HCT116 (cell line): ENCODE results near the gene PYGB. TPM values are rescaled to one million over a fixed set of nuclear protein-coding genes. Genes with fewer than 3 reads are reported as not detected.

Experiments
- ATAC-seq: fragments of 200-7000 bp; cut with Tn5 transposase; 2 replicates; pipeline ENCODE4 v1.9.1; 2020; ENCODE audit warnings: mild to moderate bottlenecking, moderate library complexity
- BruUV-seq: library from RNA; stranded (reverse); fragments of 400-500 nt; replicated peaks from 2 replicates; lab custom pipeline; 2021; lab: Mats Ljungman, UMichigan
- CTCF ChIA-PET: fragments of 300-600 bp; sonication (Branson Sonifier 250); formaldehyde crosslinking; loops from one replicate; lab custom pipeline; 2021; ENCODE audit warnings: antibody characterized with exemption; lab: Charles Lee
- POLR2A ChIA-PET: fragments of 300-600, 350-600 bp; sonication (Branson Sonifier 250); formaldehyde crosslinking; loops from one replicate; lab custom pipeline; 2021; ENCODE audit warnings: antibody characterized with exemption; lab: Charles Lee
- RAD21 ChIA-PET, 2 experiments: fragments of 300-600 bp; sonication (Branson Sonifier 250); formaldehyde crosslinking; loops; one replicate each; lab custom pipeline; 2023; ENCODE audit warnings: low total read pairs in 2 of 2; ENCODE audit not compliant: uncharacterized antibody in 2 of 2, unreplicated experiment in 2 of 2, low non-redundant PET in 1 of 2; lab: Charles Lee
- DNase-seq: peaks from one replicate; pipeline ENCODE4 v3.0.0-alpha.2; 2010; ENCODE audit warnings: low read depth, low spot score
- H2AFZ ChIP-seq: fragments of 200-600 bp; shearing (Covaris generic), sonication (generic); 2 replicates; pipeline ENCODE4 v1.6.1; 2017; ENCODE audit warnings: low read depth, mixed run types, mixed read lengths, antibody characterized with exemption, low read length; ENCODE audit not compliant: poor library complexity, severe bottlenecking
- H3K27ac ChIP-seq: 2 replicates; pipeline ENCODE4 v1.5.1; 2012; ENCODE audit warnings: low read depth, low read length
- H3K27me3 ChIP-seq: fragments of 200-600 bp; sonication (generic); 2 replicates; pipeline ENCODE4 v1.6.1; 2016; ENCODE audit warnings: mixed run types, low read length, mixed read lengths; ENCODE audit not compliant: insufficient read depth
- H3K36me3 ChIP-seq, 2 experiments: fragments of 200-500 bp in 1 of 2; fragments of 200-600 bp in 1 of 2; sonication (Bioruptor generic) in 1 of 2; sonication (generic) in 1 of 2; 2 replicates each; pipeline versions ENCODE4 v1.5.1 to v1.6.1; 2014 to 2016; ENCODE audit warnings: low read length in 2 of 2, inconsistent platforms in 1 of 2, mixed read lengths in 1 of 2, mixed run types in 1 of 2; ENCODE audit not compliant: insufficient read depth in 2 of 2, control insufficient read depth in 1 of 2
- H3K4me1 ChIP-seq, 2 experiments: fragments of 200-600 bp in 1 of 2; sonication (generic) in 1 of 2; 2 replicates each; pipeline versions ENCODE4 v1.5.1 to v1.6.1; 2012 to 2017; ENCODE audit warnings: low read length in 2 of 2, inconsistent platforms in 1 of 2, mild to moderate bottlenecking in 1 of 2, mixed read lengths in 1 of 2, mixed run types in 1 of 2, moderate library complexity in 1 of 2; ENCODE audit not compliant: insufficient read depth in 2 of 2, control insufficient read depth in 1 of 2
- H3K4me2 ChIP-seq: fragments of 200-600 bp; sonication (generic); 2 replicates; pipeline ENCODE4 v1.6.1; 2017; ENCODE audit warnings: mixed run types, low read length, mixed read lengths
- H3K4me3 ChIP-seq, 2 experiments: fragments of 200-600 bp in 1 of 2; sonication (generic) in 1 of 2; replicated peaks in 1 of 2; 2 replicates each; pipeline ENCODE4 v1.5.1; 2011 to 2016; ENCODE audit warnings: low read length in 2 of 2, control low read depth in 1 of 2, low read depth in 1 of 2, mild to moderate bottlenecking in 1 of 2, mixed read lengths in 1 of 2, mixed run types in 1 of 2
- H3K79me2 ChIP-seq: fragments of 200-600 bp; sonication (generic); 2 replicates; pipeline ENCODE4 v1.6.1; 2017; ENCODE audit warnings: mild to moderate bottlenecking, mixed run types, low read length, moderate library complexity, mixed read lengths; ENCODE audit not compliant: insufficient read depth
- H3K9ac ChIP-seq: fragments of 200-600 bp; sonication (generic); 2 replicates; pipeline ENCODE4 v1.6.1; 2016; ENCODE audit warnings: low read length, mixed read lengths
- H3K9me2 ChIP-seq: fragments of 200-600 bp; sonication (generic), shearing (Covaris generic); 2 replicates; pipeline ENCODE4 v1.6.1; 2017; ENCODE audit warnings: mixed run types, mild to moderate bottlenecking, moderate library complexity; ENCODE audit not compliant: insufficient read depth
- H3K9me3 ChIP-seq, 2 experiments: fragments of 200-500 bp in 1 of 2; fragments of 200-600 bp in 1 of 2; sonication (Bioruptor generic) in 1 of 2; sonication (generic) in 1 of 2; 2 replicates each; pipeline ENCODE4 v1.6.1; 2014 to 2017; ENCODE audit warnings: low read length in 2 of 2, mixed read lengths in 2 of 2, inconsistent platforms in 1 of 2, low read depth in 1 of 2, mild to moderate bottlenecking in 1 of 2, mixed run types in 1 of 2, moderate library complexity in 1 of 2; ENCODE audit not compliant: control insufficient read depth in 1 of 2, insufficient read depth in 1 of 2
- H4K20me1 ChIP-seq: fragments of 200-600 bp; sonication (generic), shearing (Covaris generic); 2 replicates; pipeline ENCODE4 v1.6.1; 2017; ENCODE audit warnings: mixed run types, mild to moderate bottlenecking, moderate library complexity; ENCODE audit not compliant: insufficient read depth
- CBX3 ChIP-seq: IDR thresholded peaks from 2 replicates; pipeline ENCODE4 v1.6.1; 2012; ENCODE audit warnings: low read depth
- CEBPB ChIP-seq: IDR thresholded peaks from 2 replicates; pipeline ENCODE4 v1.6.1; 2012; ENCODE audit warnings: low read depth
- EGR1 ChIP-seq: IDR thresholded peaks from 2 replicates; pipeline ENCODE4 v1.6.1; 2012; ENCODE audit warnings: low read depth
- ELF1 ChIP-seq: IDR thresholded peaks from 2 replicates; pipeline ENCODE4 v1.6.1; 2012; ENCODE audit warnings: low read depth, borderline replicate concordance
- FOSL1 ChIP-seq: IDR thresholded peaks from 2 replicates; pipeline ENCODE4 v1.6.1; 2012; ENCODE audit warnings: low read depth
- JUND ChIP-seq: IDR thresholded peaks from 2 replicates; pipeline ENCODE4 v1.6.1; 2012
- POLR2A ChIP-seq: IDR thresholded peaks from 2 replicates; pipeline ENCODE4 v1.7.0; 2011; ENCODE audit warnings: borderline replicate concordance; ENCODE audit not compliant: insufficient read depth, insufficient read length; ENCODE audit errors: extremely low read depth
- RAD21 ChIP-seq: IDR thresholded peaks from 2 replicates; pipeline ENCODE4 v1.6.1; 2012; ENCODE audit warnings: low read depth, mild to moderate bottlenecking
- SIN3A ChIP-seq: IDR thresholded peaks from 2 replicates; pipeline ENCODE4 v1.6.1; 2012; ENCODE audit warnings: low read depth
- SP1 ChIP-seq: IDR thresholded peaks from 2 replicates; pipeline ENCODE4 v1.6.1; 2012; ENCODE audit warnings: low read depth
- TCF7L2 ChIP-seq: IDR thresholded peaks from 2 replicates; pipeline ENCODE4 v1.7.0; 2011; ENCODE audit warnings: borderline replicate concordance, inconsistent platforms; ENCODE audit not compliant: insufficient read depth, insufficient read length; ENCODE audit errors: extremely low read depth
- ZFX ChIP-seq: fragments of 450-650 bp; IDR thresholded peaks from 2 replicates; pipeline ENCODE4 v1.6.1; 2017
- ZNF274 ChIP-seq: fragments of 200-500 bp; sonication (Bioruptor generic); IDR thresholded peaks from 2 replicates; pipeline ENCODE4 v1.6.1; 2014; ENCODE audit warnings: mild to moderate bottlenecking, low read depth, low read length, inconsistent platforms
- intact Hi-C: fragments of 100-400 bp; cut with micrococcal nuclease; formaldehyde crosslinking; loops from 2 replicates; pipeline ENCODE4 v1.10.0; 2022
- total RNA-seq: library from RNA; stranded (reverse); gene quantifications from one replicate; pipeline ENCODE4 v1.2.1, GENCODE V29; 2021; ENCODE audit not compliant: unreplicated experiment
- TF ChIP-seq, protein P1 (sequence below): IDR thresholded peaks from 2 replicates; pipeline ENCODE4 v1.6.1; 2011; ENCODE audit warnings: mild to moderate bottlenecking, low read length, moderate library complexity; ENCODE audit not compliant: insufficient replicate concordance; ENCODE audit errors: extremely low read depth
- TF ChIP-seq, protein P2 (sequence below): IDR thresholded peaks from 2 replicates; pipeline ENCODE4 v1.6.1; 2012
- TF ChIP-seq, protein P3 (sequence below): IDR thresholded peaks from 2 replicates; pipeline ENCODE4 v1.6.1; 2012

The PYGB gene
- total RNA-seq, 1 experiment from 2014 or later, result 87.8 TPM

DNA sequence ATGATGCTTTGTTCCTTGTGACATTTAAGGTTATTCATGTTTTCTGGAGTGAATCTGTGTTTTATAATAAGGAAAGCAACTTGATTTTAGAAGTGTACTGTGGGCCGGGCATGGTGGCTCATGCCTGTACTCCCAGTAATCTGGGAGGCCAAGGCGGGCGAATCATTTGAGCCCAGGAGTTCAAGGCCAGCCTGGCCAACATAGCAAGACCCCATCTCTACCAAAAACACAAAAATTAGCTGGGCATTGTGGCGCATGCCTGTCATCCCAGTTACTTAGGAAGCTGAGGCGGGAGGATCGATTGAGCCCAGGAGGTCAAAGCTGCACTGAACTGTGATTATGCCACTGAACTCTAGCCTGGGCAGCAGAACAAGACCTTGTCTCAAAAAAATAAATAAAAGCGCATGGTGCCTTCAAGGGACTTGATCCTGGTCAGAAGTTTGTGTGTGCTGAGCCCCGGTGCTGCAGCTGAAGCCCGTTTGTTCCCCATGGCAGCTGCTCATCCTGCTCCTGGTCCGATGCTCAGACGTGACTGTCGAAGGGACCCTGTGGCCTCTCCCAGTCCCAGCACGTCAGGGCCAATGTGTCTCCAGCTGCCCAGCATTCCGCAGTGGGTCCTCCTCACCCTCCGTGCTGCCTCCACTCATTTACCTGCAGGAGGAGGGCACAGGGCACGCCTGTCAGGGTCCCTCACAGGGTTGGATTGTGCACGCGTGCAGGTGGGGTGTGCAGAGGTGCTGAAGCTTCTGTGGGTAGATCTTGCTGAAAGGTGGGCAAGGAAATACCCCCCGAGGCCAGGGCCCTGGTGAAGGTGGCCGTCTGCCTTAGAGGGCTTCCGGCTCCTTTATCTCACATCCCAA, 34.1 kb upstream of the PYGB start:
- no peaks in the 10 kb centered on the region for H3K9me3 ChIP-seq
- H4K20me1 ChIP-seq, result no peaks in the 10 kb centered on the region
- H3K4me1 ChIP-seq, result no peaks in the 10 kb centered on the region
- H3K27ac ChIP-seq, result no peak overlapping the region
- no peak overlapping the region for H3K4me2 ChIP-seq
- DNase-seq, result no peak
- peaks cover 19 to 23% of the 10 kb centered on the region in 2 experiments for H3K36me3 ChIP-seq
- ATAC-seq, result no peak
- POLR2A ChIA-PET, result no interaction called here
- no peak overlapping the region for H3K4me3 ChIP-seq
- no peak overlapping the region for H2AFZ ChIP-seq
- CTCF ChIA-PET, result no interaction called here
- no peak overlapping the region for H3K9ac ChIP-seq
- peaks cover 5% of the 10 kb centered on the region; the same call in 1 of the 2 replicates for H3K79me2 ChIP-seq
- TF ChIP-seq SIN3A, result no peak
- TF ChIP-seq, all 23 proteins: peak for 0
- Histone ChIP-seq H3K27me3 (no peaks in the 10 kb centered on the region), H3K9me2 (no peaks in the 10 kb centered on the region)
- intact Hi-C loops, result no loop called here
- no TSS peak for BruUV-seq
- RAD21 ChIA-PET, result no interaction called here

DNA sequence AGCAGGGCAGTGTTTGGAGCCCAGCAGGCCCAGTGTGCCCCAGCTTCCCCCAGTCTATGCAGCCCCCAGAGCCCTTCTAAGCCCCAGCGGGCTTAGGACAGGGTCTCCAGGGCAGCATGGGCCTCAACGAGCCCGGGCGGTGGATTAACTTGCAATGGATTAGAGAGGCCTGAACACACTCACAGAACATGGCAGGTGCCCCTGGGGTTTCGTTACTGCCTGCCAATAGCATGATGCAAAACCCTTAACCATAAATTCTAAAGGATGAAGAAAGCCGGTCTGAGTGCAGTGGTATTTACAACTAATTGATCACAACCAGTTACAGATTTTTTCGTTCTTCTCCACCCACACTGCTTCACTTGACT, 33.5 kb upstream of the PYGB start:
- no peak for TF ChIP-seq ELF1
- no peak for TF ChIP-seq TCF7L2
- TF ChIP-seq ZNF274, result no peak
- TF ChIP-seq ZFX, result no peak
- TF ChIP-seq EGR1, result no peak
- no peak for TF ChIP-seq FOSL1
- no peak for TF ChIP-seq CBX3
- TF ChIP-seq POLR2A, result no peak
- TF ChIP-seq, protein P1, sequence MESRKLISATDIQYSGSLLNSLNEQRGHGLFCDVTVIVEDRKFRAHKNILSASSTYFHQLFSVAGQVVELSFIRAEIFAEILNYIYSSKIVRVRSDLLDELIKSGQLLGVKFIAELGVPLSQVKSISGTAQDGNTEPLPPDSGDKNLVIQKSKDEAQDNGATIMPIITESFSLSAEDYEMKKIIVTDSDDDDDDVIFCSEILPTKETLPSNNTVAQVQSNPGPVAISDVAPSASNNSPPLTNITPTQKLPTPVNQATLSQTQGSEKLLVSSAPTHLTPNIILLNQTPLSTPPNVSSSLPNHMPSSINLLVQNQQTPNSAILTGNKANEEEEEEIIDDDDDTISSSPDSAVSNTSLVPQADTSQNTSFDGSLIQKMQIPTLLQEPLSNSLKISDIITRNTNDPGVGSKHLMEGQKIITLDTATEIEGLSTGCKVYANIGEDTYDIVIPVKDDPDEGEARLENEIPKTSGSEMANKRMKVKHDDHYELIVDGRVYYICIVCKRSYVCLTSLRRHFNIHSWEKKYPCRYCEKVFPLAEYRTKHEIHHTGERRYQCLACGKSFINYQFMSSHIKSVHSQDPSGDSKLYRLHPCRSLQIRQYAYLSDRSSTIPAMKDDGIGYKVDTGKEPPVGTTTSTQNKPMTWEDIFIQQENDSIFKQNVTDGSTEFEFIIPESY, result no peak
- TF ChIP-seq SIN3A, result no peak
- no peak for TF ChIP-seq JUND
- no peak for TF ChIP-seq SP1
- TF ChIP-seq, protein P2, sequence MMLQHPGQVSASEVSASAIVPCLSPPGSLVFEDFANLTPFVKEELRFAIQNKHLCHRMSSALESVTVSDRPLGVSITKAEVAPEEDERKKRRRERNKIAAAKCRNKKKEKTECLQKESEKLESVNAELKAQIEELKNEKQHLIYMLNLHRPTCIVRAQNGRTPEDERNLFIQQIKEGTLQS, result no peak
- no peak for TF ChIP-seq RAD21
- TF ChIP-seq, protein P3, sequence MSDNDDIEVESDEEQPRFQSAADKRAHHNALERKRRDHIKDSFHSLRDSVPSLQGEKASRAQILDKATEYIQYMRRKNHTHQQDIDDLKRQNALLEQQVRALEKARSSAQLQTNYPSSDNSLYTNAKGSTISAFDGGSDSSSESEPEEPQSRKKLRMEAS, result no peak
- no peak for TF ChIP-seq CEBPB
- ChIA-PET RAD21 (no interaction called here), CTCF (no interaction called here), POLR2A (no interaction called here)
- intact Hi-C loops, result no loop called here
- Histone ChIP-seq H4K20me1 (no peaks in the 10 kb centered on the region), H3K4me3 (no peak overlapping the region), H3K9me3 (no peaks in the 10 kb centered on the region), H3K4me1 (no peaks in the 10 kb centered on the region), H3K9ac (no peak overlapping the region), H3K9me2 (no peaks in the 10 kb centered on the region), H3K79me2 (peaks cover 5% of the 10 kb centered on the region; the same call in 1 of the 2 replicates), H2AFZ (no peak overlapping the region), H3K27ac (no peak overlapping the region), H3K36me3 (peaks cover 19 to 23% of the 10 kb centered on the region in 2 experiments), H3K4me2 (no peak overlapping the region), H3K27me3 (no peaks in the 10 kb centered on the region)
- ATAC-seq (no peak), DNase-seq (no peak)
- no TSS peak for BruUV-seq
